NCI-H146 treated with DMSO at 0.1 percent for 48 hours (cell line): ENCODE data around the gene TTLL6.
"Not testable (repeated sequence)": the region's sequence is repeated elsewhere in the genome, so short reads cannot be mapped to it uniquely, and the experiment has no call there.

Experiments used
- DNase-seq: peaks from one replicate; lab custom pipeline; 2025; ENCODE audit not compliant: unreplicated experiment; lab: John Stamatoyannopoulos, UW

Gene TTLL6

GRCh38 chr17:48816774-48817590, at the start of gene TTLL6:
TSS of gene TTLL6 (minus strand) at chr17:48817229. CDS start at chr17:48817072, 157 bp downstream.
- peak; percentile 88 for DNase-seq

- no peak for DNase-seq
Observed at GRCh38 chr17:48860456-48860855, 43.4 kb upstream of the TTLL6 start.

GRCh38 chr17:48860034-48860433, 43.0 kb upstream of the TTLL6 start:
- no peak for DNase-seq

DNA sequence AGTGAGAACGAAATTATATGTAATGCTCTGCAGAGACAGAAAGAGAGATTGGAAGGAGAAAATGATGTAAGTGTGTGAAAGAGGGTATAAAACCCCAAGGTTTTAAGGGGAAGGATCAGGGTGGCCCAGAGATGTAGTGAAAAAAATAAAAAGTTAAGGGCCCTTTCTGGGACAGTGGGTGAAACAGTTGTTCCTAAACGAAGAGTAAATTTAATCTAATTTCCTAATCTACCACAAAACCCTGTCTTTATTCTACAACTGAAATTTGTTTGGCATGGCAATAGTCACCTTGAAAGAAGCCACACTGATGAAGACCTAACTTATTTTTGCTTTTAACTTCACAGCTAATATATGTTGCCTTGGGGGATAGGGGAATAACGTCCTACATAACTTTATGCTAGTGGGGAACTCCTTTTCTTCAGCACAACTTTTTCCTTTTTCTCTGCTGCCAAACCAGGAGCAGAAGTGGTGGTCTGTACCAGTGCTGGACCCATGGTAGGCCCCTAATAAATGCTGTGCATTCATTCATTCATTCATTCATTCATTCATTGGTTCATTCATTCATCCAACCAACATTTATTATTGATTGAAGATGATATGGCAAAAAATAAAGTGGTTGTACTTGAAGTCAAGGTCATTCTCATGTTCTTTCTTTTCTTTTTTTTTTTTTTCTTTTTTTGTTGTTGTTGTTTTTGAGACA, 39.2 kb upstream of the TTLL6 start:
- DNase-seq: no peak

GRCh38 chr17:48854774-48855476, 37.9 kb upstream of the TTLL6 start:
- no peak for DNase-seq

DNA sequence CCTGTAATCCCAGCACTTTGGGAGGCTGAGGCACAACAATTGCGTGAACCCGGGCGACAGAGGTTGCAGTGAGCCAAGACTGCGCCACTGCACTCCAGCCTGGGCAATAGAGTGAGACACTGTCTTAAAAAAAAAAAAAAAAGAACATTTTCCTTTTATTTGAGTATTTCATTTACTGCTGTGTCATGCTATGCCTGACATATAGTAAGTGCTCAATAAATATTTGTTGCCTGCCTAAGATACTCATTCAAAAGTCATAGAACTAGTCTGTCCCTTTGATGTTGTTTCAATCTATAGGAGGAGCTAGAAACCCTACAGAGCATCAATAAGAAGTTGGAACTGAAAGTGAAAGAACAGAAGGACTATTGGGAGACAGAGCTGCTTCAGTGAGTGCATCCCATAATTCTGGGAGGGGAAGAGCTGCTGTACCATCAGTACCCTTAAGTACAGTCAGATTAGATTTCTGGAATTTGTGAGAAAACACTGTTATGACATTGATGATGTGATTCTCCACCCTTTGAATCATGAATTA, 33.8 kb upstream of the TTLL6 start:
- DNase-seq: no peak

DNA sequence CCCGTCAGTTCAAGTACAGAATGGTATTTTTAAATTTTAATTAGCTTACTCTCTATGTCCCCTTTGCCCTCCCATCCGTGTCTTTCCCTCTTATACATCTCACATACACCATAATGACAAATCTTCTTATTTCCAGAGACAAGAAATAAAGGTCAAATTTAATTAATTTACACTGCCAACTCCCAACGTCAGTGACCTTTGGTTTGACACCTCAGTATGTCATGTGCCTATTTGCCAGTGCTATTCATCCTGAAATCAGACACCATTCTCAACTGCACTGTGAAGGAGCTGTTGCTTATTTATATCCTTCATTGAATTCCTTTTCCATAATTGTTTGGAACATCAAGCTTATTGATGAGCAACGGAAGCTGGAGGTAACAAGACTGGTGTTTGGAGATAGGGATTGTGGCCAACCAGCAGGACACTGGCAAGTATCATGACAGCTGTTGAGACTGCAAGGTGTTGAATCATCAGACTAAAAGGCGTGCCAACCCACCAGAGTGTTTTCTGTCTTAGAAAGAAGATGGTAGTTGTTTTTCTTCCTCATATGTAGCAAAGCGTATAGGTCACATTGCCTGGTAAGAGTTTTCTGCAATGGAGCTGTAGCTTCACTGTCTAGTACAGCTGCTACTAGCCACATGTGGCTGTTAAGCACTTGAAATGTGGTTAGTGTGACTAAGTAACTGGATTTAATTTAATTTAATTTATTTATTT, 26.3 kb upstream of the TTLL6 start:
- DNase-seq: no peak

DNA sequence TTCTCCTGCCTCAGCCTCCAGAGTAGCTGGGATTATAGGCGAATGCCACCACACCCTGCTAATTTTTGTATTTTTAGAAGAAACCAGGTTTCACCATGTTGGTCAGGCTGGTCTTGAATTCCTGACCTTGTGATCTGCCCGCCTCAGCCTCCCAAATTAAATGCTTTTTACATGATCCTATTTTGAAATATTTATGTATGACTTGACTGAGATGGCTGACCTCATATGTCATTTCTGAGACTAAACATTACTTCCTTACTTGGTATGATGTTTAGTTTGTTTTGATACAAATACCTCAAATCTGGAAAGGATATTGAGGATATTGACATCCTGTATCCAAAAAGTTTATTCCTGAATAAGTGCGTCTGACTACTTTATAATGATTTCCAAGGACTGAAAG, 25.7 kb upstream of the TTLL6 start:
- no peak for DNase-seq

GRCh38 chr17:48841395-48841831, 24.4 kb upstream of the TTLL6 start:
- no peak for DNase-seq

DNA sequence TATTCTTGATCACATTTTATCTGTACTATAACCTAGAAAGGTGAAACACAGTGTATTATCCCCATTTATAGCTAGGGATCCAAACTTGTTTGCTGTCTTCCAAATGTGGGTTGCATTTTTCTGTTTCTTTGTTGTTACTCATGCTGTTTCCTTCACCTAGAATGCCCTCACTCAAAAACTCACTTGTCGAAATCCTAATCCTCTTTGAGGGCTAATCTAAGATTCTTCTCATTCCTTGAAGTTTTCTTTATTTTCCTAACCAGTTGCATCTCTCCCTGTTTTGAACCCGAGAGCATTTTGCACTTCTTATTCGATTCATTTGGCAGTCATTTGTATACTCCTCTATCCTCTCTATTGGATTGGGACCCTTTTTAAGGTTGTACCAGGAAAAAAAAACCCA, 23.4 kb upstream of the TTLL6 start:
- DNase-seq: no peak

DNA sequence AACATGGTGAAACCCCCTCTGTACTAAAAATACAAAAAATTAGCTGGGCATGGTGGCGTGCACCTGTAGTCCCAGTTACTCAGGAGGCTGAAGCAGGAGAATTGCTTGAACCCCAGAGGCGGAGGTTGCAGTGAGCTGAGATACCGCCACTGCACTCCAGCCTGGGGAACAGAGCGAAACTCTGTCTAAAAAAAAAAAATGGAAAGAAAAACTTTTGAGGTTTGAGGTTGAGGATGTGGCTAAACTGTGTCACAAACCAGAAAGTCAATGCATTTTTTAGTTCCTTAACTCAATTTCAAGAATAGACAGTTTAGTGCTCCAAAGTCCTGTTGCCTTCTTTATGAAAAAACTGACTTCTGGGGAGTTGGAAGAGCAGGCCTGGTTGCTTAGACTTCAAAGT, 20.4 kb upstream of the TTLL6 start:
- DNase-seq: not testable (repeated sequence)

DNA sequence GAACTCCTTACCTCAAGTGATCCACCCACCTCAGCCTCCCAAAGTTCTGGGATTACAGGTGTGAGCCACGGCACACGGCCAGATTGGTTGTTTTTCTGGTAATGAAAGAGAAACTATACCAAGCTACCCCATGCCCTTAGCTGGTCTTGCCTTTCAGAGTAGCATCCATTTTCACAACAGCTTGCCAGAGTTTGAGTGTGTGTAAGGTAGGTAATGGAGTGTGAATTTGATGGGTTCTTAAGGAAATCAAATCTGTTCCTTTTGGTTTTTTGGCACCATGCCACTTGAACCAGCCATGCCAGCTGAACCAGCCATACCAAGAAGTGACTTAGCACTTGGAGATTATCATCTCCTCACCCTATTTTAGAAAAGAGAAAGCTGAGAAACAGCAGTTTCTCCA, 18.9 kb upstream of the TTLL6 start:
- DNase-seq: no peak

- no peak for DNase-seq
Observed at GRCh38 chr17:48834973-48835372, 17.9 kb upstream of the TTLL6 start.

GRCh38 chr17:48831549-48831883, 14.5 kb upstream of the TTLL6 start:
- DNase-seq: no peak

GRCh38 chr17:48830840-48831548, 14.0 kb upstream of the TTLL6 start, which contains the start of gene CALCOCO2:
TSS of gene CALCOCO2 (plus strand) at chr17:48831035. CDS start at chr17:48841708, 10,673 bp downstream.
- DNase-seq: peak; percentile 67

GRCh38 chr17:48825446-48826381, 8.7 kb upstream of the TTLL6 start:
- DNase-seq: no peak

DNA sequence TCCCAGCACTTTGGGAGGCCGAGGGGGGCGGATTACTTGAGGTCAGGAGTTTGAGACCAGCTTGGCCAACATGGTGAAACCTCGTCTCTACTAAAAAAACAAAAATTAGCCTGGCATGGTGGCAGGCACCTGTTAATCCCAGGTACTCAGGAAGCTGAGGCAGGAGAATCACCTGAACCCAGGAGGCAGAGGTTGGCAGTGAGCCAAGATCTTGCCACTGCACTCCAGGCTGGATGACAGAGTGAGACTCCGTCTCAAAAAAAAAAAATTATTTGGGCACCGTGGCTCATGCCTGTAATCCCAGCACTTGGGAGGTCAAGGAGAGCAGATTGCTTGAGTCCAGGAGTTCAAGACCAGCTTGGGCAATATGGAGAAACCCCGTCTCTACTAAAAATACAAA, 3.9 kb upstream of the TTLL6 start:
- not testable (repeated sequence) for DNase-seq

- no peak for DNase-seq
Observed at GRCh38 chr17:48819466-48819865, 2.4 kb upstream of the TTLL6 start.

DNA sequence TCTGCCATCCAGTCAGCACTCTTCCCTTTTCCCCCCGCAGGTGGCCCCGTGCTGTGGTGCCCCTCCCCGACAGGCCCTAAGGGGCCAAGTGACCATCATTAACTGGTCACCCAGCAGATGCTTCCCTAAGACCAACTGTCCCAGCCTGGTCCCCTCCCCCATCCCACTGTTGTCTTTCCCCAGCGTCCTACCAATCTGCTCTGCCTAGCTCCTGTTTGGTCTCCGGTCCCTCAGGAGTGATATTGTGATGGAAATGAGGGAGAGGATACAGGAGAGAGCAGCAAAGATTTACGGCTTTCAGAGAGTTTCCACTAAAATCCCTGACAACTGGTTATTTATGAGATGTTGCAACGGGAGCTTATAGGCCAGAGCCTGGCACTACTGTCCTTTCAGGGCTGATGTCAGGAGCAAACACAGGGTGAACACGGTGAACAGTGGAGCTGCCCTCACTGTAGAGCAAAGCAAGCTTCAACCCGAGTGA, 1.4 kb upstream of the TTLL6 start:
- no peak for DNase-seq
